ENCODE data around the gene DHDDS.
A peak's percentile ranks its signal among the peaks of the same experiment; 100 is the strongest.
"Not testable (repeated sequence)": the region's sequence is repeated elsewhere in the genome, so short reads cannot be mapped to it uniquely, and the experiment has no call there.

Gene DHDDS, protein sequence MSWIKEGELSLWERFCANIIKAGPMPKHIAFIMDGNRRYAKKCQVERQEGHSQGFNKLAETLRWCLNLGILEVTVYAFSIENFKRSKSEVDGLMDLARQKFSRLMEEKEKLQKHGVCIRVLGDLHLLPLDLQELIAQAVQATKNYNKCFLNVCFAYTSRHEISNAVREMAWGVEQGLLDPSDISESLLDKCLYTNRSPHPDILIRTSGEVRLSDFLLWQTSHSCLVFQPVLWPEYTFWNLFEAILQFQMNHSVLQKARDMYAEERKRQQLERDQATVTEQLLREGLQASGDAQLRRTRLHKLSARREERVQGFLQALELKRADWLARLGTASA

GRCh38 chr1:26431979-26432695, at the start of gene DHDDS:
Gene DHDDS (plus strand): TSS chr1:26432321. CDS start chr1:26432946, 625 bp downstream.
- TF ChIP-seq CTCF (conservative IDR thresholded peaks at IDR 0.05; ENCODE audit: low read length): no peak
- peak within 1 kb of the TSS; percentile 65 for H3K4me3 ChIP-seq (ENCODE audit: low read length)
- DNase-seq (ENCODE audit: low read depth): peak; percentile 97

- no peak for TF ChIP-seq CTCF (conservative IDR thresholded peaks at IDR 0.05; ENCODE audit: low read length)
- DNase-seq (ENCODE audit: low read depth): no peak
- no peak overlapping the region for H3K4me3 ChIP-seq (ENCODE audit: low read length)
Observed at GRCh38 chr1:26384076-26384475, 48.0 kb upstream of the DHDDS start.

- not testable (repeated sequence) for H3K4me3 ChIP-seq (ENCODE audit: low read length)
Observed at GRCh38 chr1:26385063-26385462, 47.1 kb upstream of the DHDDS start.

DNA sequence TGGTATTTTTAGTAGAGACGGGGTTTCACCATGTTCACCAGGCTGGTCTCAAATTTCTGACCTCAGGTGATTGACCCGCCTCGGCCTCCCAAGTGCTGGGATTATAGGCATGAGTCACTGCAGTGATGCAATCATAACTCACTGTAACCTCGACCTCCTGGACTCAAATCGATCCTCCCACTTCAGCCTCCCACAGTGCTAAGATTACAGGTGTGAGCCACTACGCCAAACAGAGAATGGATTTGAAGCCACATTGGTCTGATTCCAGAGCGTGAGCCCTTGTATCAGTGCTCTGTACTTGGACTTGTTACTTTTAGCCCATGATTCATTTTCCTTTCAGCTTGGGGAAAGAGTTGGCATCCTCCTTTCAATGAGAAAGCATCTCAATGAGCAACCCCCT, 44.7 kb upstream of the DHDDS start:
- no peak overlapping the region for H3K4me3 ChIP-seq (ENCODE audit: low read length)
- no peak for TF ChIP-seq CTCF (conservative IDR thresholded peaks at IDR 0.05; ENCODE audit: low read length)
- no peak for DNase-seq (ENCODE audit: low read depth)

More at GRCh38 chr1:26385063-26385462, 47.1 kb upstream of the DHDDS start:
- DNase-seq (ENCODE audit: low read depth): not testable (repeated sequence)

DNA sequence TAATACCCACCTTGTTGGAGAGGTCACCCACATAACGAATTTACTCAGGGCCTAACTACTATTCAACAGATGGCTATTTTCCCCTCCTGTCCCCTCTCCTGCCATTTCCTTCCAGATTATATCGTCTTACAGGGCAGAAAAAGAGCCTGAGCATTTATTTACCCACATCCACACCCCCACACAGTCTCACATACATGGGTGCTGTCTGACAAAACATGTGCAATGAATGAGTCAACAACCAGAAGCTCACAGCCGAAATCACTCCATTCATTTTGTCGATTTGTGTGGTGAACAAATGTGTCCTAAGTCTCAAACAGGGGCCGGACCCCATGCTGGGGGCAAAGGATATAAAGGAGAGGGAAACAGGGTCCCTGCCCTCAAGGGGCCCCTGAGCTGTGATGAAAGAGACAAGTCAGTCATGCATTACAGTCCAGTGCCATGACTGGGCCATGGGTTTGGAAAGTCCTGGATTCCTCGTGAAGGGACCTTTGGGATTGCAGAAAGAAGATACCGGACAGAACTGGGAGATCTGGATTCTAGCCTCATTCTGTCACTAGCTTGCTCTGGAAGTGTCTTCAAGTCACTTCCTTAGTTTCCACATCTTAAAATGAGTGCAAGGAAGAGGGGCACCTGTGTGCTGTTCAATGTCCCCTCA, 43.2 kb upstream of the DHDDS start:
- no peak for DNase-seq (ENCODE audit: low read depth)
- TF ChIP-seq CTCF (conservative IDR thresholded peaks at IDR 0.05; ENCODE audit: low read length): no peak
- no peak overlapping the region for H3K4me3 ChIP-seq (ENCODE audit: low read length)

DNA sequence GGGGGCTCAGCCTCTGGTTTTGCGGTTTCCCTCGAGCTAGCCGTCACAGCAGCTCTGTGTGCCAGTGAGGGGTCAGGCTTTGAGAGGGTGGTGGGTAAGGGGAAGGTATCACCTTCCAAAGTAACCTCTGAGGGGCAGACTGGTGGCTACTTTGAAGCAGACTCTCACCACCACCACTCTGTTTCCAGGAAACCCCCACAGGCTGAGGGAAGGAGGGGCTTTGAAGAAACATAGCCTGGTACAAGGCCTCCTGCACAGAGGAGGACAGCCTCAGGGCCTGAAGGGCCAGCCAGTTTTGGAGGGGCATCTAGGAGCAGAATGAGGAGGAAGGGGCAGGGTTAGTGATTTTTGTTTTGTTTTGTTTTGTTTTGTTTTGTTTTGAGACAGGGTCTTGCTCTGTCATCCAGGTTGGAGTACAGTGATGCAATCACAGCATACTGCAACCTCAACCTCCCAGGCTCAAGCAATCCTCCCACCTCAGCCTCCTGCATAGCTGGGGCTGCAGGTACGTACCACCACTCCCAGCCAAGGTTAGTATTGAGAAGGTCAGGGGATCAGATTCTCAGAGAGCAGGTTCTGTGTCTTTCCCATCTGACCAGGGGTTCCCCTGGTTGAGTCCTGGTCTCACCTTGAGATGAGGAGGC, 42.4 kb upstream of the DHDDS start:
- DNase-seq (ENCODE audit: low read depth): no peak
- TF ChIP-seq CTCF (conservative IDR thresholded peaks at IDR 0.05; ENCODE audit: low read length): no peak
- H3K4me3 ChIP-seq (ENCODE audit: low read length): no peak overlapping the region

DNA sequence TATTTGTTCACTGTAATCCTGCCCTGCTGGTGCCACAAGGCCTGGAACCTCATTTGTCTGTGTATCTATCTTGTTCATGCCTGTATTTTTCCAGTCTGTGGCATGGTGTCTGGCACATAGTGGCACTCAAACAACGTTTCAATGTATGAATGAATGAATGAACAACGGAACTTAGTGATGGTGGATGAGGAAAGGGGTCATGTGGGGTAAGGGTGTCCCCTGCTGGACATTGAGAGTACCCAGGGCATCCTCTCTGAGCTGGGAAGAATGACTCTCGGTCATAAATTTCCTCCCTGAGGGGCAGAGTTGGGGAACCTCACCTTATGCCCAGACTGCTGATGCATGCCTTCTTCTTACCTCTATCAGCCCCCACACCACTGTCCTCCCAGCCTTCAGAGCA, 40.7 kb upstream of the DHDDS start:
- no peak overlapping the region for H3K4me3 ChIP-seq (ENCODE audit: low read length)
- peak; percentile 56 for DNase-seq (ENCODE audit: low read depth)
- TF ChIP-seq CTCF (conservative IDR thresholded peaks at IDR 0.05; ENCODE audit: low read length): peak; percentile 94
